Neural progenitor cell (in vitro differentiated cells): ENCODE data around the gene COIL.

ENCODE experiments used
- EZH2 ChIP-seq: fragments of 200-600 bp; sonication (generic); IDR thresholded peaks from 2 replicates; pipeline ENCODE4 v1.6.1; 2017; ENCODE audit warnings: antibody characterized with exemption, mild to moderate bottlenecking, moderate library complexity
- EZH2phosphoT487 ChIP-seq: fragments of 200-600 bp; sonication (generic); IDR thresholded peaks from 2 replicates; pipeline ENCODE4 v1.6.1; 2017; ENCODE audit warnings: antibody characterized with exemption
- TF ChIP-seq, protein P1 (sequence below): fragments of 200-600 bp; sonication (generic); IDR thresholded peaks from 2 replicates; pipeline ENCODE4 v1.5.1; 2017; ENCODE audit warnings: antibody characterized with exemption, mild to moderate bottlenecking

- TF ChIP-seq, protein P1, sequence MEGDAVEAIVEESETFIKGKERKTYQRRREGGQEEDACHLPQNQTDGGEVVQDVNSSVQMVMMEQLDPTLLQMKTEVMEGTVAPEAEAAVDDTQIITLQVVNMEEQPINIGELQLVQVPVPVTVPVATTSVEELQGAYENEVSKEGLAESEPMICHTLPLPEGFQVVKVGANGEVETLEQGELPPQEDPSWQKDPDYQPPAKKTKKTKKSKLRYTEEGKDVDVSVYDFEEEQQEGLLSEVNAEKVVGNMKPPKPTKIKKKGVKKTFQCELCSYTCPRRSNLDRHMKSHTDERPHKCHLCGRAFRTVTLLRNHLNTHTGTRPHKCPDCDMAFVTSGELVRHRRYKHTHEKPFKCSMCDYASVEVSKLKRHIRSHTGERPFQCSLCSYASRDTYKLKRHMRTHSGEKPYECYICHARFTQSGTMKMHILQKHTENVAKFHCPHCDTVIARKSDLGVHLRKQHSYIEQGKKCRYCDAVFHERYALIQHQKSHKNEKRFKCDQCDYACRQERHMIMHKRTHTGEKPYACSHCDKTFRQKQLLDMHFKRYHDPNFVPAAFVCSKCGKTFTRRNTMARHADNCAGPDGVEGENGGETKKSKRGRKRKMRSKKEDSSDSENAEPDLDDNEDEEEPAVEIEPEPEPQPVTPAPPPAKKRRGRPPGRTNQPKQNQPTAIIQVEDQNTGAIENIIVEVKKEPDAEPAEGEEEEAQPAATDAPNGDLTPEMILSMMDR = no peak
- TF ChIP-seq EZH2 (no peak), EZH2phosphoT487 (no peak)
Measured at GRCh38 chr17:56977673-56978395, 17.0 kb upstream of the COIL start, which contains the start of gene SCPEP1.
